HepG2 (cell line): Measurements from ENCODE around the gene OR2V2. TPM values are rescaled to one million over a fixed set of nuclear protein-coding genes. Genes with fewer than 3 reads are reported as not detected.

Experiments used
- ATAC-seq: fragments of 200-7000 bp; cut with Tn5 transposase; 3 replicates; pipeline ENCODE4 v1.9.1; 2020; ENCODE audit warnings: mild to moderate bottlenecking, moderate library complexity
- BruUV-seq: library from RNA; stranded (reverse); fragments of 400-500 nt; replicated peaks from 2 replicates; lab custom pipeline; 2021; lab: Mats Ljungman, UMichigan
- CTCF ChIA-PET: fragments of 300-600 bp; formaldehyde crosslinking; extraction: SDS; loops from one replicate; lab custom pipeline; 2021; ENCODE audit warnings: low total read pairs, inconsistent platforms, low intra/inter-chr PET ratio; lab: Yijun Ruan, JAX
- POLR2A ChIA-PET: fragments of 350-600 bp; sonication (Branson Sonifier 250); formaldehyde crosslinking; loops from one replicate; lab custom pipeline; 2020; ENCODE audit warnings: antibody characterized with exemption, inconsistent platforms; lab: Yijun Ruan, JAX
- DNase-seq: peaks from one replicate; pipeline ENCODE4 v3.0.0-alpha.2; 2015; ENCODE audit warnings: low spot score
- FAIRE-seq: peaks from 3 replicates; lab custom pipeline; 2011; peaks lifted over from hg19 to GRCh38; lab: Jason Lieb, UNC
- H2AFZ ChIP-seq: one replicate; pipeline ENCODE4 v1.6.1; 2011; ENCODE audit warnings: low read length, inconsistent platforms
- H3K27ac ChIP-seq: fragments of 300-600 bp; 3 replicates; pipeline ENCODE4 v1.8.0; 2011; ENCODE audit warnings: mixed run types, mild to moderate bottlenecking, mixed read lengths, low read length, inconsistent platforms; ENCODE audit not compliant: insufficient read depth; ENCODE audit errors: extremely low read length
- H3K27me3 ChIP-seq, 2 experiments: fragments of 200-600 bp in 1 of 2; 2 replicates in 1 of 2; 3 replicates in 1 of 2; pipeline versions ENCODE4 v1.6.0 to v1.8.0; 2011; ENCODE audit warnings: low read length in 2 of 2, mild to moderate bottlenecking in 2 of 2, moderate library complexity in 2 of 2, inconsistent platforms in 1 of 2; ENCODE audit not compliant: insufficient read depth in 2 of 2, control insufficient read depth in 1 of 2
- H3K36me3 ChIP-seq, 2 experiments: fragments of 200-600 bp in 1 of 2; replicated peaks in 1 of 2; 2 replicates in 1 of 2; 3 replicates in 1 of 2; pipeline versions ENCODE4 v1.5.1 to v1.8.0; 2011; ENCODE audit warnings: low read length in 2 of 2, inconsistent platforms in 1 of 2; ENCODE audit not compliant: insufficient read depth in 2 of 2, control insufficient read depth in 1 of 2
- H3K4me1 ChIP-seq: 2 replicates; pipeline ENCODE4 v1.5.1; 2012; ENCODE audit warnings: low read length, inconsistent platforms; ENCODE audit not compliant: insufficient read depth
- H3K4me2 ChIP-seq: 2 replicates; pipeline ENCODE4 v1.6.0; 2011; ENCODE audit warnings: low read depth, low read length, inconsistent platforms
- H3K4me3 ChIP-seq, 3 experiments: fragments of 200-600 bp in 1 of 3; sonication (generic), shearing (Covaris generic) in 1 of 3; replicated peaks in 1 of 3; 2 replicates each; pipeline ENCODE4 v1.5.1; 2011 to 2016; ENCODE audit warnings: low read length in 3 of 3, inconsistent platforms in 2 of 3, low read depth in 2 of 3, mild to moderate bottlenecking in 2 of 3, control low read depth in 1 of 3, mixed read lengths in 1 of 3; ENCODE audit not compliant: insufficient read depth in 1 of 3
- H3K79me2 ChIP-seq: one replicate; pipeline ENCODE4 v1.6.1; 2011; ENCODE audit warnings: low read length, inconsistent platforms; ENCODE audit not compliant: insufficient read depth
- H3K9ac ChIP-seq: 2 replicates; pipeline ENCODE4 v1.6.0; 2011; ENCODE audit warnings: mild to moderate bottlenecking, low read depth, low read length, inconsistent platforms; ENCODE audit not compliant: insufficient read depth
- H3K9me3 ChIP-seq: 2 replicates; pipeline ENCODE4 v1.5.1; 2012; ENCODE audit warnings: mild to moderate bottlenecking, low read length
- H4K20me1 ChIP-seq: 2 replicates; pipeline ENCODE4 v1.6.0; 2011; ENCODE audit warnings: inconsistent platforms, mild to moderate bottlenecking, low read length, moderate library complexity; ENCODE audit not compliant: insufficient read depth
- BRF2 ChIP-seq: sonication (generic); formaldehyde crosslinking; IDR thresholded peaks from 2 replicates; pipeline ENCODE4 v1.8.1; 2022; ENCODE audit warnings: mild to moderate bottlenecking, missing genetic modification reagents
- CENPX ChIP-seq: sonication (generic); formaldehyde crosslinking; IDR thresholded peaks from 2 replicates; pipeline ENCODE4 v1.9.0; 2021; ENCODE audit warnings: mild to moderate bottlenecking, missing genetic modification reagents, moderate library complexity
- HOXA9 ChIP-seq: sonication (generic); formaldehyde crosslinking; IDR thresholded peaks from 2 replicates; pipeline ENCODE4 v1.8.1; 2022; ENCODE audit warnings: missing genetic modification reagents, mild to moderate bottlenecking, moderate library complexity, borderline replicate concordance
- MAZ ChIP-seq, 2 experiments: sonication (generic) in 1 of 2; formaldehyde crosslinking in 1 of 2; IDR thresholded peaks; 2 replicates each; pipeline versions ENCODE4 v1.5.0 to v1.6.1; 2012 to 2020; ENCODE audit warnings: low read depth in 2 of 2, mild to moderate bottlenecking in 2 of 2, borderline replicate concordance in 1 of 2, improper control_type of control experiment in 1 of 2, low read length in 1 of 2, missing genetic modification reagents in 1 of 2, moderate library complexity in 1 of 2
- RCOR2 ChIP-seq: IDR thresholded peaks from 2 replicates; pipeline ENCODE4 v1.6.1; 2016; ENCODE audit warnings: missing biosample characterization, missing genetic modification reagents
- ZNF124 ChIP-seq: sonication (generic); formaldehyde crosslinking; IDR thresholded peaks from 2 replicates; pipeline ENCODE4 v1.4.0; 2020; ENCODE audit warnings: missing genetic modification reagents
- WGBS: methylation state at CpG from one replicate; pipeline ENCODE4 v1.1.6; 2017; ENCODE audit warnings: low lambda C conversion rate; 5-methylcytosine and 5-hydroxymethylcytosine counted together
- in situ Hi-C: cut with HindIII; loops from 2 replicates; pipeline ENCODE4 v1.10.0; 2017; ENCODE audit warnings: low pct_unique_long_range_greater_than_20kb; ENCODE audit not compliant: extremely low pct_ligation_motif_present
- intact Hi-C: fragments of 100-400 bp; cut with micrococcal nuclease; formaldehyde crosslinking; loops from one replicate; pipeline ENCODE4 v1.10.0; 2022; ENCODE audit not compliant: unreplicated experiment
- polyA plus RNA-seq, 8 experiments: library from polyadenylated mRNA; depleted of rRNA in 3 of 8; stranded (reverse) in 7 of 8; unstranded in 1 of 8; fragments of >200 nt; fragmentation: Illumina TruSeq in 4 of 8; extraction: Trizol in 4 of 8; gene quantifications; 2 replicates each; pipeline versions ENCODE4 v1.2.1 to v1.2.3, GENCODE V29; 2011 to 2016; ENCODE audit warnings: low read depth in 4 of 8, missing spikeins in 1 of 8, mixed read lengths in 1 of 8; ENCODE audit not compliant: insufficient read depth in 1 of 8
- total RNA-seq, 5 experiments: library from RNA; depleted of rRNA; stranded (reverse); fragments of >200 nt; fragmentation: Illumina TruSeq; extraction: Trizol; gene quantifications; 2 replicates each; pipeline ENCODE4 v1.2.3, GENCODE V29; 2016; ENCODE audit warnings: low read depth in 1 of 5
- TF ChIP-seq, protein P1 (sequence below): sonication (generic); formaldehyde crosslinking; IDR thresholded peaks from one replicate; pipeline ENCODE4 v1.5.1; 2020; ENCODE audit warnings: mild to moderate bottlenecking, missing genetic modification reagents; ENCODE audit errors: not compliant biosample characterization

The OR2V2 gene
- total and polyA plus RNA-seq, 2 of the 13 experiments (the other 11 are each of a cell fraction or from before 2014, with no cell fraction given): not detected

DNA sequence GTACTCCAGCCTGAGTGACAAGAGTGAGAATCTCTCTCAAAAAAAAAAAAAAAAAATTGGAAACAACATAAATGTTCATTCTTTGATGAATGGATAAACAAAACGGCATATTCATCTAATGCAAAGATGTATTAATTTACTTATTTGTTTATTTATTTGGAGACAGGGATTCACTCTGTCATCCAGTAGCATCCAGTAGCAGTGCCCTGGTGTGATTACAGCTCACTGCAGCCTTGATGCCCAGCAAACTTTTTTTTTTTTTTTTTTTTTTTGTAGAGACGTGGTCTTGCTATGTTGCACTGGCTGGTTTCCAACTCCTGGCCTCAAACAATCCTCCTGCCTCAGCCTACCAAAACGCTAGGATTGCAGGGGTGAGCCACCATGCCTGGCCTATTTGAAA lies 24.4 kb downstream of the OR2V2 start:
- no peaks in the 10 kb centered on the region for H3K36me3 ChIP-seq
- WGBS: 3% methylated on average over 3 of the region's 3 CpGs

More for the DNA sequence above, 24.4 kb downstream of the OR2V2 start:
- Histone ChIP-seq H3K9ac (no peak overlapping the region), H3K4me3 (no peak overlapping the region), H3K27me3 (peaks cover 0 to 12% of the 10 kb centered on the region in 2 experiments; a peak in 1 of 5 replicates), H3K79me2 (no peaks in the 10 kb centered on the region), H3K27ac (no peak overlapping the region), H3K4me2 (no peak overlapping the region), H2AFZ (no peak overlapping the region), H3K9me3 (no peaks in the 10 kb centered on the region), H3K4me1 (peaks cover 53% of the 10 kb centered on the region), H4K20me1 (no peaks in the 10 kb centered on the region)
- ChIA-PET CTCF (no interaction called here), POLR2A (no interaction called here)
- intact Hi-C loops: no loop called here
- DNase-seq: no peak
- in situ Hi-C loops: no loop called here
- ATAC-seq: no peak
- TF ChIP-seq BRF2 (CRISPR knock-in tag) (no peak), CENPX (CRISPR knock-in tag) (no peak), ZNF124 (no peak), HOXA9 (CRISPR knock-in tag) (no peak), MAZ (IDR thresholded peaks at IDR 0.05; ENCODE audit: borderline replicate concordance, low read depth, low read length) (no peak), MAZ (CRISPR knock-in tag; IDR thresholded peaks at IDR 0.05; ENCODE audit: low read depth) (no peak), RCOR2 (CRISPR knock-in tag) (no peak)
- TF ChIP-seq, protein P1, sequence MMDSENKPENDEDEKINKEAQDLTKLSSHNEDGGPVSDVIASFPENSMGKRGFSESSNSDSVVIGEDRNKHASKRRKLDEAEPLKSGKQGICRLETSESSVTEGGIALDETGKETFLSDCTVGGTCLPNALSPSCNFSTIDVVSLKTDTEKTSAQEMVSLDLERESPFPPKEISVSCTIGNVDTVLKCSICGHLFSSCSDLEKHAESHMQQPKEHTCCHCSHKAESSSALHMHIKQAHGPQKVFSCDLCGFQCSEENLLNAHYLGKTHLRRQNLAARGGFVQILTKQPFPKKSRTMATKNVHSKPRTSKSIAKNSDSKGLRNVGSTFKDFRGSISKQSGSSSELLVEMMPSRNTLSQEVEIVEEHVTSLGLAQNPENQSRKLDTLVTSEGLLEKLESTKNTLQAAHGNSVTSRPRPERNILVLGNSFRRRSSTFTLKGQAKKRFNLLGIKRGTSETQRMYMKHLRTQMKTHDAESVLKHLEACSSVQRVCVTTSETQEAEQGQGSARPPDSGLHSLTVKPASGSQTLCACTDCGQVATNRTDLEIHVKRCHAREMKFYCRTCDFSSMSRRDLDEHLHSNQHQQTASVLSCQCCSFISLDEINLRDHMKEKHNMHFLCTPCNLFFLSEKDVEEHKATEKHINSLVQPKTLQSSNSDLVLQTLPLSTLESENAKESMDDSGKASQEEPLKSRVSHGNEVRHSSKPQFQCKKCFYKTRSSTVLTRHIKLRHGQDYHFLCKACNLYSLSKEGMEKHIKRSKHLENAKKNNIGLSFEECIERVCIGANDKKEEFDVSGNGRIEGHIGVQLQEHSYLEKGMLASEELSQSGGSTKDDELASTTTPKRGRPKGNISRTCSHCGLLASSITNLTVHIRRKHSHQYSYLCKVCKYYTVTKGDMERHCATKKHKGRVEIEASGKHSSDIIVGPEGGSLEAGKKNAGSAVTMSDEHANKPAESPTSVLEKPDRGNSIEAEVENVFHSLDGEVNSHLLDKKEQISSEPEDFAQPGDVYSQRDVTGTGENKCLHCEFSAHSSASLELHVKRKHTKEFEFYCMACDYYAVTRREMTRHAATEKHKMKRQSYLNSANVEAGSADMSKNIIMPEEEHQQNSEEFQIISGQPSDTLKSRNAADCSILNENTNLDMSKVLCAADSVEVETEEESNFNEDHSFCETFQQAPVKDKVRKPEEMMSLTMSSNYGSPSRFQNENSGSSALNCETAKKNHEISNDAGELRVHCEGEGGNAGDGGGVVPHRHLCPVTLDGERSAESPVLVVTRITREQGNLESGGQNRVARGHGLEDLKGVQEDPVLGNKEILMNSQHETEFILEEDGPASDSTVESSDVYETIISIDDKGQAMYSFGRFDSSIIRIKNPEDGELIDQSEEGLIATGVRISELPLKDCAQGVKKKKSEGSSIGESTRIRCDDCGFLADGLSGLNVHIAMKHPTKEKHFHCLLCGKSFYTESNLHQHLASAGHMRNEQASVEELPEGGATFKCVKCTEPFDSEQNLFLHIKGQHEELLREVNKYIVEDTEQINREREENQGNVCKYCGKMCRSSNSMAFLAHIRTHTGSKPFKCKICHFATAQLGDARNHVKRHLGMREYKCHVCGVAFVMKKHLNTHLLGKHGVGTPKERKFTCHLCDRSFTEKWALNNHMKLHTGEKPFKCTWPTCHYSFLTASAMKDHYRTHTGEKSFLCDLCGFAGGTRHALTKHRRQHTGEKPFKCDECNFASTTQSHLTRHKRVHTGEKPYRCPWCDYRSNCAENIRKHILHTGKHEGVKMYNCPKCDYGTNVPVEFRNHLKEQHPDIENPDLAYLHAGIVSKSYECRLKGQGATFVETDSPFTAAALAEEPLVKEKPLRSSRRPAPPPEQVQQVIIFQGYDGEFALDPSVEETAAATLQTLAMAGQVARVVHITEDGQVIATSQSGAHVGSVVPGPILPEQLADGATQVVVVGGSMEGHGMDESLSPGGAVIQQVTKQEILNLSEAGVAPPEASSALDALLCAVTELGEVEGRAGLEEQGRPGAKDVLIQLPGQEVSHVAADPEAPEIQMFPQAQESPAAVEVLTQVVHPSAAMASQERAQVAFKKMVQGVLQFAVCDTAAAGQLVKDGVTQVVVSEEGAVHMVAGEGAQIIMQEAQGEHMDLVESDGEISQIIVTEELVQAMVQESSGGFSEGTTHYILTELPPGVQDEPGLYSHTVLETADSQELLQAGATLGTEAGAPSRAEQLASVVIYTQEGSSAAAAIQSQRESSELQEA (CRISPR knock-in tag): no peak
- FAIRE-seq: no peak
- BruUV-seq: no TSS peak
